HepG2 (cell line): ENCODE results near the gene FUT1. TPM values are rescaled to one million over a fixed set of nuclear protein-coding genes. Genes with fewer than 3 reads are reported as not detected.

Experiments
- BCL6 ChIP-seq: IDR thresholded peaks from 2 replicates; pipeline ENCODE4 v1.6.1; 2016; ENCODE audit warnings: missing genetic modification reagents, missing compliant biosample characterization
- CENPT ChIP-seq: sonication (generic); formaldehyde crosslinking; IDR thresholded peaks from 2 replicates; pipeline ENCODE4 v1.8.0; 2022; ENCODE audit warnings: low read depth, mild to moderate bottlenecking, moderate library complexity, missing genetic modification reagents
- ETV5 ChIP-seq: IDR thresholded peaks from 2 replicates; pipeline ENCODE4 v1.6.1; 2018; ENCODE audit warnings: missing biosample characterization, missing genetic modification reagents, inconsistent platforms, borderline replicate concordance
- JUNB ChIP-seq: sonication (generic); formaldehyde crosslinking; IDR thresholded peaks from 2 replicates; pipeline ENCODE4 v1.8.0; 2022; ENCODE audit warnings: missing genetic modification reagents, mild to moderate bottlenecking, borderline replicate concordance
- KIAA2018 ChIP-seq: sonication (generic); formaldehyde crosslinking; IDR thresholded peaks from 2 replicates; pipeline ENCODE4 v1.5.0; 2020; ENCODE audit warnings: mild to moderate bottlenecking, missing genetic modification reagents, borderline replicate concordance
- SNRNP70 ChIP-seq: fragments of 200-400 bp; formaldehyde crosslinking; IDR thresholded peaks from 2 replicates; pipeline ENCODE4 v1.6.1; 2017; ENCODE audit warnings: mild to moderate bottlenecking, low read depth, low read length, moderate library complexity
- SP5 ChIP-seq: IDR thresholded peaks from 2 replicates; pipeline ENCODE4 v1.6.1; 2016; ENCODE audit warnings: low read depth, borderline replicate concordance
- SSRP1 ChIP-seq: IDR thresholded peaks from 2 replicates; pipeline ENCODE4 v1.6.1; 2016; ENCODE audit warnings: control low read depth
- ZBTB33 ChIP-seq: sonication (generic); formaldehyde crosslinking; IDR thresholded peaks from 2 replicates; pipeline ENCODE4 v1.4.0; 2020; ENCODE audit warnings: missing genetic modification reagents
- ZFP36 ChIP-seq: fragments of 150-350 bp; IDR thresholded peaks from 2 replicates; pipeline ENCODE4 v1.6.1; 2018; ENCODE audit warnings: borderline replicate concordance, low read length, low read depth; ENCODE audit not compliant: partially characterized antibody
- ZNF468 ChIP-seq: sonication (generic); formaldehyde crosslinking; IDR thresholded peaks from 2 replicates; pipeline ENCODE4 v1.8.0; 2022; ENCODE audit warnings: mild to moderate bottlenecking, moderate library complexity, missing genetic modification reagents
- ZNF558 ChIP-seq: sonication (generic); formaldehyde crosslinking; IDR thresholded peaks from 2 replicates; pipeline ENCODE4 v1.9.0; 2022; ENCODE audit warnings: mild to moderate bottlenecking, missing genetic modification reagents, borderline replicate concordance
- ZNF691 ChIP-seq: sonication (generic); formaldehyde crosslinking; IDR thresholded peaks from 2 replicates; pipeline ENCODE4 v1.4.0; 2020; ENCODE audit warnings: missing genetic modification reagents, low read depth, mild to moderate bottlenecking, borderline replicate concordance
- ZXDC ChIP-seq: sonication (generic); formaldehyde crosslinking; IDR thresholded peaks from 2 replicates; pipeline ENCODE4 v1.5.0; 2020; ENCODE audit warnings: mild to moderate bottlenecking, missing genetic modification reagents
- polyA plus RNA-seq, 8 experiments: library from polyadenylated mRNA; depleted of rRNA in 3 of 8; stranded (reverse) in 7 of 8; unstranded in 1 of 8; fragments of >200 nt; fragmentation: Illumina TruSeq in 4 of 8; extraction: Trizol in 4 of 8; gene quantifications; 2 replicates each; pipeline versions ENCODE4 v1.2.1 to v1.2.3, GENCODE V29; 2011 to 2016; ENCODE audit warnings: low read depth in 4 of 8, missing spikeins in 1 of 8, mixed read lengths in 1 of 8; ENCODE audit not compliant: insufficient read depth in 1 of 8
- total RNA-seq, 5 experiments: library from RNA; depleted of rRNA; stranded (reverse); fragments of >200 nt; fragmentation: Illumina TruSeq; extraction: Trizol; gene quantifications; 2 replicates each; pipeline ENCODE4 v1.2.3, GENCODE V29; 2016; ENCODE audit warnings: low read depth in 1 of 5

The FUT1 gene
- total and polyA plus RNA-seq, 2 of the 13 experiments (the other 11 are each of a cell fraction or from before 2014, with no cell fraction given) = 0.07 to 1.1 TPM

- TF ChIP-seq BCL6 (CRISPR knock-in tag) (peak; percentile 12; the same call in 1 of the 2 replicates), ZNF468 (0 out of 2 replicates have a peak, but pooled peaks have one; percentile 32), ZNF691 (CRISPR knock-in tag) (peak; percentile 37; the same call in 1 of the 2 replicates), JUNB (CRISPR knock-in tag) (no peak), ZBTB33 (CRISPR knock-in tag) (no peak), CENPT (CRISPR knock-in tag) (no peak), ZFP36 (no peak), SP5 (no peak), ZXDC (CRISPR knock-in tag) (no peak), SSRP1 (no peak), ZNF558 (CRISPR knock-in tag) (no peak), ETV5 (no peak), SNRNP70 (no peak), KIAA2018 (no peak)
These were observed 32.9 kb downstream of the FUT1 start, which contains the start of gene MAMSTR (continued) for GRCh38 chr19:48719263-48720171.
